H1 (cell line): Measurements from ENCODE around the gene NR2F1. TPM values are rescaled to one million over a fixed set of nuclear protein-coding genes. Genes with fewer than 3 reads are reported as not detected.

Experiments
- CTCF ChIA-PET: fragments of 300-600 bp; sonication (Branson Sonifier 250); formaldehyde crosslinking; loops from one replicate; lab custom pipeline; 2021; ENCODE audit not compliant: partially characterized antibody; lab: Charles Lee
- POLR2A ChIA-PET: fragments of 300-600 bp; sonication (Branson Sonifier 250); formaldehyde crosslinking; loops from one replicate; lab custom pipeline; 2021; ENCODE audit warnings: inconsistent platforms; ENCODE audit not compliant: partially characterized antibody; lab: Charles Lee
- DNase-seq, 2 experiments: peaks; one replicate each; pipeline versions ENCODE4 v3.0.0 to v3.0.0-alpha.2; 2010 to 2022; ENCODE audit warnings: low spot score in 2 of 2, low read depth in 1 of 2, mixed read lengths in 1 of 2
- FAIRE-seq: peaks from 2 replicates; lab custom pipeline; 2011; peaks lifted over from hg19 to GRCh38; lab: Jason Lieb, UNC
- H2AFZ ChIP-seq: 2 replicates; pipeline ENCODE4 v1.8.1; 2012; ENCODE audit warnings: low read length, inconsistent platforms
- H2AK5ac ChIP-seq: 2 replicates; pipeline ENCODE4 v1.6.1; 2013; ENCODE audit warnings: low read depth, low read length
- H2BK120ac ChIP-seq: replicated peaks from 2 replicates; pipeline ENCODE3; 2013; ENCODE audit warnings: low read depth, low read length, inconsistent platforms
- H2BK12ac ChIP-seq: 2 replicates; pipeline ENCODE4 v1.6.1; 2013; ENCODE audit warnings: low read depth, low read length
- H2BK15ac ChIP-seq: 2 replicates; pipeline ENCODE4 v1.6.1; 2013; ENCODE audit warnings: low read length
- H2BK20ac ChIP-seq: 2 replicates; pipeline ENCODE4 v1.6.1; 2013; ENCODE audit warnings: low read length
- H2BK5ac ChIP-seq: 2 replicates; pipeline ENCODE4 v1.6.1; 2013; ENCODE audit warnings: low read depth, low read length
- H3K14ac ChIP-seq: 2 replicates; pipeline ENCODE4 v1.6.1; 2013; ENCODE audit warnings: inconsistent platforms; ENCODE audit not compliant: insufficient read length
- H3K18ac ChIP-seq: 2 replicates; pipeline ENCODE4 v1.6.1; 2013; ENCODE audit warnings: low read length; ENCODE audit errors: extremely low read depth
- H3K23ac ChIP-seq: 2 replicates; pipeline ENCODE4 v1.6.1; 2013; ENCODE audit warnings: inconsistent platforms; ENCODE audit not compliant: insufficient read length
- H3K23me2 ChIP-seq: 2 replicates; pipeline ENCODE4 v1.6.1; 2013; ENCODE audit warnings: low read depth, low read length
- H3K27ac ChIP-seq: 2 replicates; pipeline ENCODE4 v1.6.1; 2011; ENCODE audit warnings: low read depth, low read length, inconsistent platforms
- H3K27me3 ChIP-seq, 4 experiments: replicated peaks in 1 of 4; 1 replicate in 1 of 4; 2 replicates in 3 of 4; pipeline versions ENCODE4 v1.6.1 to v1.8.1; 2011 to 2013; ENCODE audit warnings: low read length in 3 of 4, mild to moderate bottlenecking in 3 of 4, inconsistent platforms in 2 of 4, mixed read lengths in 2 of 4, moderate library complexity in 1 of 4; ENCODE audit not compliant: control insufficient read depth in 3 of 4, insufficient read depth in 3 of 4; ENCODE audit errors: extremely low read depth in 1 of 4
- H3K36me3 ChIP-seq, 4 experiments: 2 replicates each; pipeline versions ENCODE4 v1.6.1 to v1.8.1; 2011 to 2013; ENCODE audit warnings: mild to moderate bottlenecking in 4 of 4, low read length in 3 of 4, moderate library complexity in 2 of 4, control low read depth in 1 of 4, inconsistent platforms in 1 of 4; ENCODE audit not compliant: insufficient read depth in 4 of 4, control insufficient read depth in 2 of 4
- H3K4ac ChIP-seq: replicated peaks from 2 replicates; pipeline ENCODE3; 2013; ENCODE audit warnings: low read length, low read depth, mixed read lengths, inconsistent platforms; ENCODE audit not compliant: insufficient read length
- H3K4me1 ChIP-seq, 4 experiments: replicated peaks in 1 of 4; 1 replicate in 1 of 4; 2 replicates in 3 of 4; pipeline versions ENCODE4 v1.6.1 to v1.8.1; 2011 to 2013; ENCODE audit warnings: low read length in 3 of 4, inconsistent platforms in 2 of 4, mixed read lengths in 1 of 4; ENCODE audit not compliant: insufficient read depth in 4 of 4, control insufficient read depth in 3 of 4
- H3K4me2 ChIP-seq, 2 experiments: 2 replicates each; pipeline versions ENCODE4 v1.6.1 to v1.8.1; 2011 to 2013; ENCODE audit warnings: low read depth in 2 of 2, low read length in 2 of 2, control low read depth in 1 of 2, inconsistent platforms in 1 of 2, mild to moderate bottlenecking in 1 of 2; ENCODE audit not compliant: insufficient read depth in 1 of 2
- H3K4me3 ChIP-seq, 4 experiments: fragments of 200-600, 300-600 bp in 1 of 4; sonication (generic), shearing (Covaris generic), sonication (Bioruptor Twin) in 1 of 4; 2 replicates each; pipeline versions ENCODE4 v1.5.1 to v1.8.1; 2011 to 2016; ENCODE audit warnings: low read length in 4 of 4, low read depth in 3 of 4, control low read depth in 2 of 4, inconsistent platforms in 2 of 4, mild to moderate bottlenecking in 2 of 4, mixed read lengths in 1 of 4, moderate library complexity in 1 of 4; ENCODE audit not compliant: insufficient read depth in 2 of 4; ENCODE audit errors: extremely low read depth in 1 of 4
- H3K56ac ChIP-seq: replicated peaks from 2 replicates; pipeline ENCODE3; 2013; ENCODE audit warnings: low read depth, mild to moderate bottlenecking, mixed read lengths, low read length, inconsistent platforms; ENCODE audit not compliant: insufficient read length
- H3K79me1 ChIP-seq: 2 replicates; pipeline ENCODE4 v1.6.1; 2013; ENCODE audit warnings: low read depth, low read length, control low read depth
- H3K79me2 ChIP-seq, 2 experiments: 2 replicates each; pipeline versions ENCODE4 v1.6.1 to v1.8.1; 2012 to 2013; ENCODE audit warnings: low read length in 2 of 2, mild to moderate bottlenecking in 2 of 2, inconsistent platforms in 1 of 2; ENCODE audit not compliant: insufficient read depth in 2 of 2, control insufficient read depth in 1 of 2
- H3K9ac ChIP-seq, 4 experiments: replicated peaks in 1 of 4; 1 replicate in 1 of 4; 2 replicates in 3 of 4; pipeline versions ENCODE4 v1.6.1 to v1.8.1; 2011 to 2013; ENCODE audit warnings: low read depth in 3 of 4, low read length in 3 of 4, control low read depth in 2 of 4, mild to moderate bottlenecking in 2 of 4, moderate library complexity in 2 of 4, inconsistent platforms in 1 of 4; ENCODE audit errors: extremely low read depth in 1 of 4
- H3K9me3 ChIP-seq, 2 experiments: 2 replicates each; pipeline versions ENCODE4 v1.6.1 to v1.8.1; 2012 to 2013; ENCODE audit warnings: mild to moderate bottlenecking in 2 of 2, moderate library complexity in 2 of 2, control low read depth in 1 of 2, inconsistent platforms in 1 of 2, low read depth in 1 of 2, low read length in 1 of 2, mixed read lengths in 1 of 2; ENCODE audit not compliant: insufficient read depth in 2 of 2
- H4K20me1 ChIP-seq, 2 experiments: replicated peaks in 1 of 2; 2 replicates each; pipeline versions ENCODE3 to v1.8.1; 2011 to 2013; ENCODE audit warnings: inconsistent platforms in 2 of 2, low read length in 2 of 2, mild to moderate bottlenecking in 1 of 2; ENCODE audit not compliant: insufficient read depth in 2 of 2, control insufficient read depth in 1 of 2
- H4K5ac ChIP-seq: 2 replicates; pipeline ENCODE4 v1.6.1; 2013; ENCODE audit warnings: low read length, low read depth, mixed read lengths, inconsistent platforms; ENCODE audit not compliant: insufficient read length
- H4K8ac ChIP-seq: 2 replicates; pipeline ENCODE4 v1.8.0; 2013; ENCODE audit warnings: mild to moderate bottlenecking, moderate library complexity, low read length, inconsistent platforms; ENCODE audit not compliant: insufficient read depth; ENCODE audit errors: extremely low read depth
- H4K91ac ChIP-seq: replicated peaks from 2 replicates; pipeline ENCODE3; 2013; ENCODE audit warnings: low read length, mixed read lengths, inconsistent platforms; ENCODE audit not compliant: insufficient read length
- ATF2 ChIP-seq: IDR thresholded peaks from 2 replicates; pipeline ENCODE4 v1.6.1; 2012; ENCODE audit warnings: low read length, inconsistent platforms
- BCL11A ChIP-seq, 2 experiments: IDR thresholded peaks; one replicate each; pipeline ENCODE4 v1.6.1; 2011; ENCODE audit warnings: low read depth in 2 of 2, low read length in 2 of 2, mild to moderate bottlenecking in 2 of 2
- CHD2 ChIP-seq: IDR thresholded peaks from 2 replicates; pipeline ENCODE4 v1.6.1; 2012; ENCODE audit warnings: low read length, improper control_type of control experiment
- JUND ChIP-seq: IDR thresholded peaks from 2 replicates; pipeline ENCODE4 v1.6.1; 2011; ENCODE audit warnings: mild to moderate bottlenecking, improper control_type of control experiment, low read length
- NANOG ChIP-seq: IDR thresholded peaks from 2 replicates; pipeline ENCODE4 v1.6.1; 2011; ENCODE audit warnings: low read length, low read depth, mild to moderate bottlenecking, inconsistent platforms; ENCODE audit not compliant: insufficient read depth, poor library complexity, severe bottlenecking
- RNF2 ChIP-seq: fragments of 200-900, 300-1000 bp; sonication (generic); IDR thresholded peaks from 2 replicates; pipeline ENCODE4 v1.7.1; 2016; ENCODE audit warnings: borderline replicate concordance, low read depth, mild to moderate bottlenecking, antibody characterized with exemption, low read length; ENCODE audit not compliant: poor library complexity, severe bottlenecking; ENCODE audit errors: missing control alignments
- SIRT6 ChIP-seq: IDR thresholded peaks from one replicate; pipeline ENCODE4 v1.7.1; 2012; ENCODE audit warnings: low read length, inconsistent platforms
- SUZ12 ChIP-seq: fragments of 200-600 bp; sonication (generic); IDR thresholded peaks from 2 replicates; pipeline ENCODE4 v1.6.1; 2012; ENCODE audit warnings: mild to moderate bottlenecking, inconsistent platforms, low read length, moderate library complexity, mixed read lengths
- USF2 ChIP-seq: IDR thresholded peaks from 2 replicates; pipeline ENCODE4 v1.6.1; 2011; ENCODE audit warnings: low read length, improper control_type of control experiment
- WGBS, 2 experiments: shearing (Covaris generic) in 1 of 2; methylation state at CpG; one replicate each; pipeline versions ENCODE4 v1.1.6 to v1.1.7; 2013 to 2015; ENCODE audit warnings: low lambda C conversion rate in 2 of 2, mixed read lengths in 2 of 2, inconsistent platforms in 1 of 2, low coverage in 1 of 2, missing lambda C conversion rate in 1 of 2; ENCODE audit not compliant: insufficient replicate concordance in 2 of 2, insufficient coverage in 1 of 2, insufficient read length in 1 of 2; ENCODE audit errors: extremely low coverage in 1 of 2, missing lambda C conversion rate in 1 of 2; 5-methylcytosine and 5-hydroxymethylcytosine counted together
- polyA plus RNA-seq, 7 experiments: library from polyadenylated mRNA; depleted of rRNA in 3 of 7; stranded (reverse) in 5 of 7; unstranded in 2 of 7; fragments of >200 nt in 5 of 7; fragments of 200-250 nt in 2 of 7; gene quantifications; 1 replicate in 5 of 7; 2 replicates in 1 of 7; 4 replicates in 1 of 7; pipeline versions ENCODE4 v1.2.1 to v1.2.3, GENCODE V29; 2011 to 2013; ENCODE audit warnings: missing spikeins in 2 of 7, mixed read lengths in 2 of 7
- total RNA-seq: library from RNA; stranded (reverse); fragmentation: NEBNext Ultra II Directional; extraction: Animal tissue kit (Norgen Biotek cat#: 25700); gene quantifications from 2 replicates; pipeline ENCODE4 v1.2.1, GENCODE V29; 2021

The NR2F1 gene
- total and polyA plus RNA-seq, 2 of the 8 experiments (the other 6 are each of a cell fraction or from before 2014, with no cell fraction given): not detected

- Histone ChIP-seq H3K18ac (no peak overlapping the region), H3K27me3 (peaks cover 71 to 97% (median 84%) of the 10 kb centered on the region in 4 experiments), H3K79me1 (no peaks in the 10 kb centered on the region), H3K14ac (no peak overlapping the region), H2BK12ac (no peak overlapping the region), H3K9ac (no peak overlapping the region), H3K4me2 (peak overlapping the region; percentile 52 to 79; a peak in 3 of 4 replicates), H3K9me3 (no peaks in the 10 kb centered on the region), H3K4ac (no peak overlapping the region), H2AFZ (no peak overlapping the region), H2BK120ac (no peak overlapping the region), H3K4me3 (peak overlapping the region in 1 of 4 experiments; percentile 50; a peak in 2 of 8 replicates), H3K56ac (no peak overlapping the region), H3K27ac (no peak overlapping the region), H2BK5ac (no peak overlapping the region), H3K23ac (no peak overlapping the region), H3K79me2 (no peaks in the 10 kb centered on the region), H3K4me1 (peaks cover 0 to 21% (median 13%) of the 10 kb centered on the region in 4 experiments; a peak in 5 of 7 replicates), H2BK20ac (no peak overlapping the region), H2BK15ac (no peak overlapping the region), H2AK5ac (no peak overlapping the region), H4K8ac (no peak overlapping the region; the same call in 1 of the 2 replicates), H4K20me1 (peaks cover 7 to 26% of the 10 kb centered on the region in 2 experiments), H4K5ac (no peak overlapping the region), H3K23me2 (peaks cover 5% of the 10 kb centered on the region; the same call in 1 of the 2 replicates), H4K91ac (no peak overlapping the region), H3K36me3 (peaks cover 0 to 7% (median 0%) of the 10 kb centered on the region in 4 experiments; a peak in 1 of 8 replicates)
- WGBS, 2 experiments: 12% methylated on average over 13 of the region's 13 CpGs; no CpG with 5 or more reads in 1 of the 2 experiments
- FAIRE-seq (no peak), DNase-seq (no peak)
- POLR2A ChIA-PET: no interaction called here
- CTCF ChIA-PET: interaction anchor here (0.6 to 3.8 kb wide), 11 partner anchors 8 to 215 kb away, joined by 3 to 32 read pairs (median 5); no protein-coding TSS in a partner anchor
- TF ChIP-seq SIRT6 (no peak), SUZ12 (peak; percentile 93), ATF2 (no peak), JUND (no peak), USF2 (no peak), RNF2 (peak; percentile 97), CHD2 (no peak), NANOG (no peak), BCL11A (IDR thresholded peaks at IDR 0.05; ENCODE audit: low read depth in 2 of 2, low read length in 2 of 2) (no peak)
Observed at GRCh38 chr5:93585767-93586385, 2.9 kb downstream of the NR2F1 start.
